CD8-positive, alpha-beta memory T cell (primary cell): ENCODE results near the gene ASTN2. TPM values are rescaled to one million over a fixed set of nuclear protein-coding genes. Genes with fewer than 3 reads are reported as not detected.

Experiments
- CTCF ChIA-PET: fragments of 350-600 bp; sonication (Branson Sonifier 250); formaldehyde crosslinking; loops from one replicate; lab custom pipeline; 2021; ENCODE audit warnings: antibody characterized with exemption; lab: Charles Lee
- POLR2A ChIA-PET: fragments of 350-600 bp; sonication (Branson Sonifier 250); formaldehyde crosslinking; loops from one replicate; lab custom pipeline; 2021; ENCODE audit warnings: antibody characterized with exemption; lab: Charles Lee
- DNase-seq, 5 donors: peaks; one replicate each; pipeline versions ENCODE4 v3.0.0 to v3.0.0-alpha.2; 2020 to 2022; ENCODE audit warnings: mixed read lengths in 1 of 5
- H3K27ac ChIP-seq: one replicate; pipeline ENCODE4 v1.7.0; 2013; ENCODE audit warnings: low read depth, mild to moderate bottlenecking, low read length, moderate library complexity
- H3K27me3 ChIP-seq: 2 replicates; pipeline ENCODE4 v1.7.0; 2013; ENCODE audit warnings: low read length, mild to moderate bottlenecking; ENCODE audit not compliant: insufficient read depth, poor library complexity, severe bottlenecking
- H3K36me3 ChIP-seq: 2 replicates; pipeline ENCODE4 v1.7.0; 2013; ENCODE audit warnings: mild to moderate bottlenecking, low read length, moderate library complexity; ENCODE audit not compliant: insufficient read depth
- H3K4me1 ChIP-seq: 2 replicates; pipeline ENCODE4 v1.7.0; 2013; ENCODE audit warnings: mild to moderate bottlenecking, low read length, moderate library complexity; ENCODE audit not compliant: insufficient read depth
- H3K4me3 ChIP-seq: 2 replicates; pipeline ENCODE4 v1.7.0; 2013; ENCODE audit warnings: mild to moderate bottlenecking, low read length
- H3K9me3 ChIP-seq: 2 replicates; pipeline ENCODE4 v1.7.0; 2013; ENCODE audit warnings: mild to moderate bottlenecking, low read length
- H3K27ac Mint-ChIP-seq, 8 donors: one replicate each; pipeline ENCODE4 v1.8.0; 2020 to 2021; ENCODE audit warnings: mixed read lengths in 8 of 8, mild to moderate bottlenecking in 6 of 8, inconsistent platforms in 3 of 8, moderate library complexity in 3 of 8
- H3K27me3 Mint-ChIP-seq, 2 donors: one replicate each; pipeline ENCODE4 v1.8.0; 2020 to 2021; ENCODE audit warnings: mixed read lengths in 2 of 2, mild to moderate bottlenecking in 1 of 2, moderate library complexity in 1 of 2
- H3K36me3 Mint-ChIP-seq, 3 donors: one replicate each; pipeline ENCODE4 v1.8.0; 2020 to 2021; ENCODE audit warnings: mixed read lengths in 3 of 3, inconsistent platforms in 1 of 3, mild to moderate bottlenecking in 1 of 3
- H3K4me1 Mint-ChIP-seq, 3 donors: one replicate each; pipeline ENCODE4 v1.8.0; 2020 to 2021; ENCODE audit warnings: mixed read lengths in 3 of 3, inconsistent platforms in 1 of 3, mild to moderate bottlenecking in 1 of 3
- H3K4me3 Mint-ChIP-seq, 7 donors: one replicate each; pipeline ENCODE4 v1.8.0; 2020 to 2021; ENCODE audit warnings: mixed read lengths in 7 of 7, mild to moderate bottlenecking in 6 of 7, moderate library complexity in 4 of 7, inconsistent platforms in 2 of 7
- H3K9me3 Mint-ChIP-seq, 5 donors: one replicate each; pipeline ENCODE4 v1.8.0; 2020 to 2022; ENCODE audit warnings: mixed read lengths in 5 of 5, mild to moderate bottlenecking in 3 of 5, moderate library complexity in 2 of 5, inconsistent platforms in 1 of 5
- polyA plus RNA-seq: library from polyadenylated mRNA; unstranded; fragments of 300-500 nt; fragmentation: Illumina TruSeq; gene quantifications from one replicate; pipeline ENCODE4 v1.2.3, GENCODE V29; 2021
- total RNA-seq, 2 experiments: library from RNA; stranded (reverse); gene quantifications; one replicate each; pipeline ENCODE4 v1.2.3, GENCODE V29; 2021

The ASTN2 gene
- total and polyA plus RNA-seq, 3 experiments from 2014 or later: 4.1 to 4.8 (median 4.2) TPM

- Mint-ChIP-seq H3K36me3 (peaks cover 0 to 5% (median 5%) of the 10 kb centered on the region in 3 donors), H3K27ac (no peak overlapping the region), H3K27me3 (peaks cover 0 to under 1% of the 10 kb centered on the region in 2 donors), H3K4me3 (no peak overlapping the region), H3K9me3 (peaks cover 0 to 2% (median 0%) of the 10 kb centered on the region in 5 donors), H3K4me1 (peaks cover 0 to 10% (median 5%) of the 10 kb centered on the region in 3 donors)
- no peak for DNase-seq
- no peaks in the 10 kb centered on the region for H3K27me3 ChIP-seq
- no peaks in the 10 kb centered on the region for H3K9me3 ChIP-seq
- ChIA-PET POLR2A (no interaction called here), CTCF (no interaction called here)
- no peaks in the 10 kb centered on the region for H3K4me1 ChIP-seq
- H3K27ac ChIP-seq: no peak overlapping the region
- H3K4me3 ChIP-seq: no peak overlapping the region
- no peaks in the 10 kb centered on the region for H3K36me3 ChIP-seq
Measured at GRCh38 chr9:116715751-116716150, 699.1 kb downstream of the ASTN2 start.

- Mint-ChIP-seq H3K36me3 (peaks cover 0 to 5% (median 2%) of the 10 kb centered on the region in 3 donors), H3K27ac (no peak overlapping the region), H3K4me3 (no peak overlapping the region), H3K9me3 (no peaks in the 10 kb centered on the region), H3K4me1 (peaks cover 0 to 10% (median 5%) of the 10 kb centered on the region in 3 donors), H3K27me3 (peaks cover 0 to 3% of the 10 kb centered on the region in 2 donors)
- POLR2A ChIA-PET: no interaction called here
- Histone ChIP-seq H3K4me1 (no peaks in the 10 kb centered on the region), H3K27me3 (no peaks in the 10 kb centered on the region), H3K36me3 (no peaks in the 10 kb centered on the region), H3K4me3 (no peak overlapping the region), H3K27ac (no peak overlapping the region), H3K9me3 (no peaks in the 10 kb centered on the region)
- CTCF ChIA-PET: no interaction called here
- no peak for DNase-seq
Measured at GRCh38 chr9:116713271-116713670, 701.6 kb downstream of the ASTN2 start.

- Histone ChIP-seq H3K9me3 (no peaks in the 10 kb centered on the region), H3K27ac (no peak overlapping the region), H3K36me3 (no peaks in the 10 kb centered on the region), H3K4me3 (no peak overlapping the region), H3K4me1 (no peaks in the 10 kb centered on the region), H3K27me3 (no peaks in the 10 kb centered on the region)
- no peaks in the 10 kb centered on the region for H3K9me3 Mint-ChIP-seq
- no peak overlapping the region for H3K27ac Mint-ChIP-seq
- no peaks in the 10 kb centered on the region for H3K36me3 Mint-ChIP-seq
- H3K27me3 Mint-ChIP-seq: peaks cover 0 to 3% of the 10 kb centered on the region in 2 donors
- ChIA-PET POLR2A (no interaction called here), CTCF (no interaction called here)
- no peak for DNase-seq
- no peak overlapping the region for H3K4me3 Mint-ChIP-seq
- H3K4me1 Mint-ChIP-seq: peaks cover 0 to 10% (median 5%) of the 10 kb centered on the region in 3 donors
Measured at GRCh38 chr9:116712781-116713180, 702.1 kb downstream of the ASTN2 start.

- Histone ChIP-seq H3K4me3 (no peak overlapping the region), H3K36me3 (no peaks in the 10 kb centered on the region), H3K4me1 (peaks cover 8% of the 10 kb centered on the region), H3K9me3 (no peaks in the 10 kb centered on the region), H3K27me3 (no peaks in the 10 kb centered on the region), H3K27ac (no peak overlapping the region)
- ChIA-PET POLR2A (no interaction called here), CTCF (interaction anchor here (0.7 kb wide), 1 partner anchor 27 kb away, joined by 3 read pairs; no protein-coding TSS in a partner anchor)
- H3K4me3 Mint-ChIP-seq: no peak overlapping the region
- H3K36me3 Mint-ChIP-seq: peaks cover 3 to 18% (median 5%) of the 10 kb centered on the region in 3 donors
- peaks cover 0 to 3% of the 10 kb centered on the region in 2 donors for H3K27me3 Mint-ChIP-seq
- no peaks in the 10 kb centered on the region for H3K9me3 Mint-ChIP-seq
- DNase-seq: no peak
- no peak overlapping the region for H3K27ac Mint-ChIP-seq
- peaks cover 8 to 9% (median 9%) of the 10 kb centered on the region in 3 donors for H3K4me1 Mint-ChIP-seq
Measured at GRCh38 chr9:116706310-116707290, 708.3 kb downstream of the ASTN2 start.

GRCh38 chr9:116705531-116705930 is 709.3 kb downstream of the ASTN2 start:
- Histone ChIP-seq H3K4me1 (peaks cover 15% of the 10 kb centered on the region), H3K36me3 (no peaks in the 10 kb centered on the region), H3K27me3 (no peaks in the 10 kb centered on the region), H3K27ac (no peak overlapping the region), H3K4me3 (no peak overlapping the region), H3K9me3 (no peaks in the 10 kb centered on the region)
- CTCF ChIA-PET: no interaction called here
- DNase-seq: no peak
- H3K9me3 Mint-ChIP-seq: no peaks in the 10 kb centered on the region
- H3K4me1 Mint-ChIP-seq: peaks cover 17 to 20% (median 19%) of the 10 kb centered on the region in 3 donors
- H3K36me3 Mint-ChIP-seq: peaks cover 7 to 26% (median 9%) of the 10 kb centered on the region in 3 donors
- peaks cover 0 to 3% of the 10 kb centered on the region in 2 donors for H3K27me3 Mint-ChIP-seq
- no peak overlapping the region for H3K4me3 Mint-ChIP-seq
- POLR2A ChIA-PET: no interaction called here
- no peak overlapping the region for H3K27ac Mint-ChIP-seq

- no peak overlapping the region for H3K27ac Mint-ChIP-seq
Measured at GRCh38 chr9:116704470-116704869, 710.4 kb downstream of the ASTN2 start.

GRCh38 chr9:116703634-116704033 is 711.2 kb downstream of the ASTN2 start:
- POLR2A ChIA-PET: no interaction called here
- peaks cover 18 to 43% (median 27%) of the 10 kb centered on the region in 3 donors for H3K36me3 Mint-ChIP-seq

More at GRCh38 chr9:116704470-116704869, 710.4 kb downstream of the ASTN2 start:
- peaks cover 15% of the 10 kb centered on the region for H3K4me1 ChIP-seq
- H3K27me3 ChIP-seq: no peaks in the 10 kb centered on the region
- Mint-ChIP-seq H3K9me3 (no peaks in the 10 kb centered on the region), H3K4me3 (no peak overlapping the region), H3K27me3 (no peaks in the 10 kb centered on the region), H3K36me3 (peaks cover 13 to 36% (median 19%) of the 10 kb centered on the region in 3 donors), H3K4me1 (peaks cover 27 to 30% (median 29%) of the 10 kb centered on the region in 3 donors)
- CTCF ChIA-PET: interaction anchor here (1.9 kb wide), 1 partner anchor 33 kb away, joined by 5 read pairs; no protein-coding TSS in a partner anchor
- POLR2A ChIA-PET: no interaction called here
- H3K9me3 ChIP-seq: no peaks in the 10 kb centered on the region
- H3K27ac ChIP-seq: no peak overlapping the region
- H3K36me3 ChIP-seq: no peaks in the 10 kb centered on the region
- no peak overlapping the region for H3K4me3 ChIP-seq
- no peak for DNase-seq

More at GRCh38 chr9:116703634-116704033, 711.2 kb downstream of the ASTN2 start:
- H3K27me3 Mint-ChIP-seq: no peaks in the 10 kb centered on the region
- CTCF ChIA-PET: interaction anchor here (1.9 kb wide), 1 partner anchor 33 kb away, joined by 5 read pairs; no protein-coding TSS in a partner anchor
- DNase-seq: no peak
- no peak overlapping the region for H3K4me3 ChIP-seq
- H3K9me3 ChIP-seq: no peaks in the 10 kb centered on the region
- H3K36me3 ChIP-seq: peaks cover 6% of the 10 kb centered on the region
- H3K9me3 Mint-ChIP-seq: no peaks in the 10 kb centered on the region
- H3K4me1 Mint-ChIP-seq: peaks cover 27 to 34% (median 29%) of the 10 kb centered on the region in 3 donors
- no peaks in the 10 kb centered on the region for H3K27me3 ChIP-seq
- H3K4me1 ChIP-seq: peaks cover 15% of the 10 kb centered on the region
- no peak overlapping the region for H3K27ac ChIP-seq
- H3K27ac Mint-ChIP-seq: no peak overlapping the region
- no peak overlapping the region for H3K4me3 Mint-ChIP-seq
